Raji (cell line): Measurements from ENCODE around the gene PNPLA7.

Source experiments
- POLR2A ChIP-seq: IDR thresholded peaks from 2 replicates; pipeline ENCODE4 v1.6.1; 2011; ENCODE audit warnings: low read depth, low read length, control low read depth; ENCODE audit not compliant: insufficient read depth

The PNPLA7 gene

GRCh38 chr9:137446851-137447471, 103.2 kb downstream of the PNPLA7 start:
- TF ChIP-seq POLR2A: no peak

- TF ChIP-seq POLR2A: no peak
Observed at GRCh38 chr9:137445930-137446431, 104.2 kb downstream of the PNPLA7 start.

GRCh38 chr9:137445275-137445807, 104.9 kb downstream of the PNPLA7 start:
- TF ChIP-seq POLR2A: no peak

- TF ChIP-seq POLR2A: no peak
Observed at GRCh38 chr9:137444106-137444790, 106.0 kb downstream of the PNPLA7 start.

DNA sequence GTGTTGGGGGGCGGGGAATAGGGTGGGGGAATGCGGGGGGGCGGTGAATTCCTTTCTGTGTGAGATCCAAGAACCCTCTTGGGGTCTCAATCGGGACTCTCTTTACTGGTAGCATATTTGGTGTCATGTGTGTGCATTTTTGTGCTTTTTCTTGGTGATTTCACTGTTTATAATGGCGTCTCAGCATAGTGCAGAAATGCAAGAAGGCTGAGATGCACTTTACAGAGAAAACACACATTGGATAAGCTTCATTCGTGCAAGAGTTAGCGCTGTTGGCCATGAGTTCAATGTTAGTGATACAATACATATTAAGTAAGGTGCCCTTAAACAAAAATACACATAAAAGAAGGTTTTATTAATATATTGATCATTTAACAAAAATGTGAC, 108.3 kb downstream of the PNPLA7 start:
- TF ChIP-seq POLR2A: no peak

DNA sequence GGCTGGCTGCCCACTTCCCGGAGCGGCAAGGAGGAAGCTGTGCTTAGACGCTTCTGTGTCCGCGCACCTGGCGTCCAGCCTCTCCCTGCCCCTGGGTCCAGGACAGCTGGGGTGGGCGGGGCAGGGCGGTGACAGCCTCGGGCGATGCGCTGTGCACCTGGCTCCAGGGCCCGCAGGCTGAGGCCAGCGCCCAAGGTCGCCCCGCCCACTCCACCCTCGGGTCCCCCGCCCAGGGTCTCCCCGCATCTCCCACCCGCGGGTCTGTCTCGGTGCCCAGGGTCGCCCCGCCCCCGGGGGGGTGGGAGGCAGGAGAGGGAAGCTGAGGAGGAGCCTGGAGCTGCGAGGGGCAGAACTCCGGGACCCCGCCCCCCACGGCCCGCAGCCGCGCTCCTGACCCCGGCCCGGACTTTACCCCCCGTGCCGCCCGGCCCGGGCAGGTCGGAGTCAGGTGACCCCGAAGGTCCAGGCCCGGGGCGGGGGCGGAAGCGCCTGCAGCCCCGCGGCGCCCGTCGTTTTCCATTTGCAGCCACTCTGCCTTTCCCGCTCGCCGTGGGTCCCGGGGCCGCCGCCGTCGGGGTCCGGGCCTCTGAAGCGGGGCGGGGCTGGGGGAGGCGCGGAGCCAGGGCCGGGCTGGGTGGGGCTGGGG, 108.8 kb downstream of the PNPLA7 start, which contains the start of gene ENTPD8:
ENTPD8 (minus strand) TSS at position 69 of the 646 bp plus-strand sequence. CDS start 3,072 bp downstream, outside the sequence.
- no peak for TF ChIP-seq POLR2A

DNA sequence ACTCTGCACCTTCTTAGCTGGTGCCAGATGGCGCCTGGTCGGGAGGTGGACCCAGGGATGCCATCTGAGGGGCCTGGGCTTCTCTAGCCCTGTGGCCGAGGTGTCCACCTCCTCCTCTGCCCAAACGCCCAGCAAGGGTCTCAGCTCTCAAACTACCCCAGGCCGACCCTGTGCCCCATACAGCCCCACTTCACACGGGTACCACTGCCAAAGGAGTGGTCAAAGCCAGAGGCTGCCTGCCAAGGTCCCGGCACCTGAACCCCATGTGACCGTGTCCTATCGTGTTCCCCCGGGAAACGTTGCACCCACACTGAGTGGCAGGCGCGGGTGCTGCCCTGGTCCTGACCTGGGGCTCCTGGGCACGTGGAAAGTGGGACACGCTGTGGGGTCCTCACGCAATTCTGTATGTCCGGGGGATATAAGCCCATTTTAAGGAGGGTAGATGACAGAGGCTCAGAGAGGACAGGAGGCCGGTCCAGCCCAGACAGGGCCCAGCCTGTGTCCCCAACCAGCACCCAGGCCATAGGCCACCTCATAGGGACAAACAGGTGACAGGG, 111.0 kb downstream of the PNPLA7 start:
- no peak for TF ChIP-seq POLR2A

DNA sequence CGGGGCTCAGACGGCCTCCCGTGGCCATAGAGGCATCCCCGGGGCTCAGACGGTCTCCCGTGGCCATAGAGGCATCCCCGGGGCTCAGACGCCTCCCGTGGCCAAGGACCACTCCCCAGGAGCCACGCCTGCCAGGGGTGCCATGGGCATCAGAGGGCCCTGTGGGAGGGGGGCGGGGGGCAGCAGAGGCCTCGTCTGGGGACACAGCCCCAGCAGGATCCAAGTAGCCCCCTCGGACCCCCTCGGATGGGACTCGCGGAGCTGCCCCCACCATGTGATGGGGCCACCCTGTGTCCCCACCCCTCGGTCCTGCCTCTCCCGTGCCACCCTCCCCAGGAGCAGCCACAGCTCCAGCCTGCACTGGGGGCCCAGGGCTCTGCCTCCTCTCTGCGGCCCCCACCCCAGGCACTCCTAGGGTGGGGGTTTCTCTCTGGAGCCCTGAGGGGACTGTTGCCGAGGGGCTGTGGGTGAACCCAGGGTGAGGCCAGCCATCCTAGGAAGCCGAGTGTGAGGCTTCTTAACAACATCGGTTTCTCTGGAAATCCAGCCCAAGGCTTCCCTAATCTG, 111.5 kb downstream of the PNPLA7 start:
- no peak for TF ChIP-seq POLR2A

- no peak for TF ChIP-seq POLR2A
Observed at GRCh38 chr9:137437691-137438590, 112.3 kb downstream of the PNPLA7 start.

DNA sequence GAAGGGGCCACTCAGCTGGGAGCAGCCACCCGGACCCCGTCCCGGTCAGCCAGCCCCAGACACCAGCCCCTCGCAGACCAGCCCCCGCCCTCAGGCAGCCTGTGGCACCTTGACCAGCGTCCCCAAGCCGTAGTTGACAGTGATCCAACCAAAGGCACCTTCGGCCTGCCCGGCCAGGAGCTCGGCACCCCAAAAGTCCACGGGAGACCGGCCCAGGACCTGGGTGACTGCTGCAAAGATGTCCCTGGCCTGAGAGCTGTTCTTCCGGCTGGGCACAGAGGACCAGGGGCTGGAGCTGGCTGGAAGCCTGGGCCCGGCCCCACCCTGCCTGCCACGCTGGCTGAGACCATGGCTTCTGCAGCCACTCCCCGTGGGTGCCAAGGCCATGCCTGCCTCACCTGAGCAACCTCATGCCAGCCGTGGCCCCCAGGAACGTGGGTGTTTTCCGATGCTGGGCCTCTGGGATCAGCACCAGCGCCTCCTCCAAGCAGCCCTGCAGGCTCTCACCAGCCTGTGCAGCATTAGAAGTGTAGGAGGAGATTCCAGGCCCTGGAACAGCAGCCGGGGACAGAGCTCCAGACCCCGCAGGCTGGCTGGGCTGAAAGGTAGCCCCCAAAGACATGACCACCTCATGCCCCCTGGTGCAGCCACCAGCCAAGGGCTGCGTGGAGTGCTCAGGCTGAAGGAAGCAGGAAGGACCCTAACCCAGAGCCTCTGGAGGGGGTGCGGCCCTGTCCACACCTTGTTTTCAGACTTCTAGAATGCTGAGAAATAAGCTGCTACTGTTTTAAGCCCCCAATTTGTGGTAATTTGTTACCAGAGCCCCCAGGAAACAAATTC, 113.2 kb downstream of the PNPLA7 start:
- no peak for TF ChIP-seq POLR2A

- TF ChIP-seq POLR2A: no peak
Observed at GRCh38 chr9:137435980-137436760, 114.0 kb downstream of the PNPLA7 start.

- no peak for TF ChIP-seq POLR2A
Observed at GRCh38 chr9:137435381-137435891, 114.8 kb downstream of the PNPLA7 start.
